HG02981 (cell line): ENCODE measurements around the gene MAPK13.
"Not testable (repeated sequence)": the region's sequence is repeated elsewhere in the genome, so short reads cannot be mapped to it uniquely, and the experiment has no call there.

Experiments used
- ATAC-seq: cut with Tn5 transposase; IDR thresholded peaks from one replicate; pipeline ENCODE4 v1.9.1; 2021; ENCODE audit warnings: mild to moderate bottlenecking, moderate library complexity; ENCODE audit not compliant: unreplicated experiment

Gene MAPK13

DNA sequence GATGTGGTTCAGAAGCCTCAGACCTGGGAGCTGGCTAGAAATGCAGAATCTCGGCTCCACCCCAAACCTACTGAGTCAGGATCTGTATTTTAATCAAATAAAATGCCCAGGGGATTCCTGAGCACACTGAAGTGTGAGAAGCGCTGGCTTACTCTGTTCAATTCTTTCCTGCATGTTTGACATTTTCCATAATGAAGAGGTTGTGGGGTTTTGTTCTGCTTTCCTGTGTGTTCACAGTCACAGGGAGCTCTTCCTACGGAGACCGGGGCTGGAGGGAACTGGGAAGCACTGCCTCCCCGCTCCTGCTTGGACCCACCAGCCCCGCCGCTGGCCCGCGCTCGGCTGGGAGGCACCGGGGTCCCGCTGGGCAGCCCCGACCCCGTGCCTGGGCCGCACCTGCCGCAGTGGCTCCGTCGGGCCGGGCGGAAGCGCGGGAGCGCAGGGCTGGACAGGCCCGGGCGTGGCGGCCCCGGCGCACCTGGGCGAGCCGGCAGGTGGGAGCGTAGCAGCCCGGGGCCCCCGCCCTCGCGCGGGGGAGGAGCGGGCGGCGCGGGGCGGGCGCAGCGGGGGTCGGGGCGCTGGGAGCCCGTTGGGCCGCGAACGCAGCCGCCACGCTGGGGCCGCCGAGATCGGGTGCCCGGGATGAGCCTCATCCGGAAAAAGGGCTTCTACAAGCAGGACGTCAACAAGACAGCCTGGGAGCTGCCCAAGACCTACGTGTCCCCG lies at the start of gene MAPK13:
TSS of gene MAPK13 (plus strand) at position 573 of the 726 bp plus-strand sequence. CDS start at position 643, 70 bp downstream.
- ATAC-seq, result no peak

DNA sequence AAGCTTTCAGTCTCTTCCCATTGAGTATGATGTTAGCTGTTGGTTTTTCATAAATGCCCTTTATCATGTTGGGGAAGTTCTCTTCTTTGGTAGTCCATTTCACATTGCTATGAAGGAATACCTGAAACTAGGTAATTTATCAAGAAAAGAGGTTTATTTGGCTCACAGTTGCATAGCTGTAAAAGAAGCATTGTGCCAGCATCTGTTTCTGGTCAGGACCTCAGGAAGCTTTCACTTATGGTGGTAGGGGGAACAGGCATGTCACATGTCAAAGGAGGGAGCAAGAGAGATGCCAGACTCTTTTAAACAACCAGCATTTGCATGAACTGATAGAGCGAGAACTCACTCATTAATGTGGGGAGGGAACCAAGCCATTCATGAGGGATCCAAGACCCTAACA lies 48.0 kb upstream of the MAPK13 start:
- ATAC-seq, result no peak

DNA sequence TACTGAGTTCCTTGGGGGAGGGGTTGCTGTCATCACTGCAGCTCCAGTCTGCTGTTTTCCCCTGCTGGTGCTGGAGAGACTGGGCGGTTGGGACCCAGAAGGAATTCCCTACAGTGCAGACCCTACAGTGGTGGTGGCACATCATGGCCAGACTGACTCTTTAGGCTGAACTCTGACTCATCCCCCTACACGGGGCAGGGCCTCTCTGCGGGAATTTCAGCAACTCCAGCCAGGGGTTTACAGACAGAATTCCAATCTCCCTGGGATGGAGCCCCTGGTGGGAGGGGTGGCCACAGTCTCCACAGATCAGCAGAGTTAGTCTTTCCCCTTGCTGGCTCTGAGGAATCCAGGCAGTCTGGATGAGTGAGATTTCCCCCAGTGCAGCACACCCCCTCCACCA lies 46.9 kb upstream of the MAPK13 start:
- no peak for ATAC-seq

DNA sequence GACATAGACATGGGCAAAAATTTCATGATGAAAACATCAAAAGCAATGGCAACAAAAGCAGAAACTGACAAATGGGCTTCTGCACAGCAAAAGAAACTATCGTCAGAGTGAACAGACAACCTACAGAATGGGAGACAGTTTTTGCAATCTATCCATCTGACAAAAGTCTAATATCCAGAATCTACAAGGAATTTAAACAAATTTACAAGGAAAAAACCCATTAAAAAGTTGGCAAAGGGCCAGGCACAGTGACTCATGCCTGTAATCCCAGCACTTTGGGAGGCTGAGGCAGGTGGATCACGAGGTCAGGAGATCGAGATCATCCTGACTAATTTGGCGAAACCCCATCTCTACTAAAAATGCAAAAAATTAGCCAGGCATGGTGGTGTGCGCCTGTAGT lies 42.1 kb upstream of the MAPK13 start:
- ATAC-seq, result not testable (repeated sequence)

DNA sequence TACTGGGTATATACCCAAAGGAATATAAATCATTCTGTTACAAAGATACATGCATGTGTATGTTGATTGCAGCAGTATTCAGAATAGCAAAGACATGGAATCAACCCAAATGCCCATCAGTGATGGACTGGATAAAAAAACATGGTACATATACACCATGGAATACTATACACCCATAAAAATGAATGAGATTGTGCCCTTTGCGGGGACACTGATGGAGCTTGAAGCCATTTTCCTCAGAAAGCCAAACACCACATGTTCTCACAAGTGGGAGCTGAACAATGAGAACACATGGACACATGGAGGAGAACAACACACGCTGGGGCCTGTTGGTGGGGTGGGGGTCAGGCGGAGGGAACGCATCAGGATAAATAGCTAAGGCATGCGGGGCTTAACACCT lies 41.3 kb upstream of the MAPK13 start:
- no peak for ATAC-seq

DNA sequence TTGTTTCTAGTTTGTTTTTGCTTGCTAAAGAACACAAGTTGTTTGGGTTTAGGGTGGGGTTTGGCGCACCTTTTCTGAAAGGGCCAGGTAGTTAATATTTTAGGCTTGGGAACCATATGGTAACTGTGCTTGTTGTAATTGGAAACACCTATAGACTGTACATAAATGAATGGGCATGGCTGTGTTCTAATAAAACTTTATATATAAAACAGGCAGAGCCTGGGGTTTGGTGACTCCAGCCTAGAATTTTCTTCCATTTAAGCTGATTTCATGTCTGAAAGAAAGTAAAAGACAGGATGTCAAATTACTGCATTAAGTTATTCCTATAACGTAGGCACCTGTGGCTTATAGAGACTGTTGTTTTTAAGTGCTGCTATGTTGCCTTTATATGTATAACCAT lies 36.1 kb upstream of the MAPK13 start:
- ATAC-seq, result no peak

DNA sequence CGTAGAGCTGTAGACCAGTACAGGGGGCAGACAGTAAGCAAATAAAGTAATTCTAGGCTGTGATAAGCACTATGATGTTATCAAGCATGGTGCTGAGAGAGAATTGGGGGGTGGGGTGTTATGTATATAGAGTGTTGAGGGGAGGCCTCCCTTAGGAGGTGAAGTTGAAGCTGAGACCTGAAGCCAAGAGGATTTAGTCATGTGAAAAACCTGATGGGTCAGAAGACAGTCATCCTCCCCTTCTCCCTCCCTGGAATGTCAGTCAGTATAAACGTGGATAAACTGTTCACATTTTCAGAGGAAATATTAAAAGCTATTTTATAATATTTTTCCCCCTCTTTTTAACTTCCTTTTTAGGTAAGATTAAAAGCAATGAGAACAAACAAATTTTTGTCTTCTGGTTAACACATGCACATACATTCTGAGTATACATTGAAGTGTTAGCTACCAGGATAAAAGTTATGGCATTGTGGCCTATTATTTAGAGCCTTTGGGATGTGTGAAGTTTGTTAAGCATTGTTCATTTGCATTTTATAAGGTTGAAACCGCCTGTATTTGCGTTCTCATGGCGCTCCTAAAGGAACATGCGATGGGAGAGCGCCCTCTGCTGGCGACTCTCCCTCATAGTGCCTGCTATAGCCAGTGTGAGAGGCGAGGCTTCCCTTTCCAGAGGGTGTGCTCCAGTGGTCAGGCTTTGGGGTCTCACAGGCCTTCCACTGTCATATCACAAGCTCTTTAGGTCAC lies 35.4 kb upstream of the MAPK13 start:
- no peak for ATAC-seq

DNA sequence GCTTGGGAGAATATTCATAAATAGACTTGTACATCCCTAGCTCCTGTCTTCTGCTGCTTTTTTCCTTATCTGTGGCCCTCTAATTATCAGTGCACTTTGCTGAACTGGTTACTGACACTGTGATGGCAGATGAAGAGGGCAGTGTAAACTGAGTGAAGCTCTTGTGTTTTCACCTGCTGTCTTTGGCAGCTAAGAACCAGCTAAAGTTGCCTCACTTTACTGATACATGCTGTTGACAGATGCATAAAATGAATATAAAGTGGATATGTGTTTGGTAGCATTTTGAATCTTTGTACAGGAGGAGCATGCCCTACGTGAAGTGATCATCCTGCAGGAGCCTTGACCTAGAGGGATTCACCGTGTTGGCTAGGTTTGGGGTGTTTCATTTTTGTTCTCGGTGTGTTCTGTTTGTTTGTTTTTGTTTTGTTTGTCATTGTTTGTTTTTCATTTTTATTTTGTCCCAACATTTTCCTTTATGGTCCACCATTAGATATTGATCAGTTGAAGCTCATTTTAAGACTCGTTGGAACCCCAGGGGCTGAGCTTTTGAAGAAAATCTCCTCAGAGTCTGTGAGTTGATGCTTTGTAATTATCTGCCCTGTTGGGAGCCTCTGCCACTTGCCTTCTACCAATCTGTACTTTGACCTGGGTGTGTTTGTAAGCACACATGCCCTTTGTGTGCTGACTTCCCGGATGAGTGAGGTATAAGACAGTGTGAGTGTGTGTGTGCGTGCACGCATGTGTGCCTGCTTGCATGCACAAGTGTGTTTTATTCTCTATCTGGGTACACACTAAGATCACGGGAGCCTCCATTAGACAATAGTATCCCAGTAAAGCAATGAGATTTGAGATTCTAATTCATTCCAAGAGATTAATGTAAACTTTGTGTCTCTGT lies 34.6 kb upstream of the MAPK13 start:
- no peak for ATAC-seq

DNA sequence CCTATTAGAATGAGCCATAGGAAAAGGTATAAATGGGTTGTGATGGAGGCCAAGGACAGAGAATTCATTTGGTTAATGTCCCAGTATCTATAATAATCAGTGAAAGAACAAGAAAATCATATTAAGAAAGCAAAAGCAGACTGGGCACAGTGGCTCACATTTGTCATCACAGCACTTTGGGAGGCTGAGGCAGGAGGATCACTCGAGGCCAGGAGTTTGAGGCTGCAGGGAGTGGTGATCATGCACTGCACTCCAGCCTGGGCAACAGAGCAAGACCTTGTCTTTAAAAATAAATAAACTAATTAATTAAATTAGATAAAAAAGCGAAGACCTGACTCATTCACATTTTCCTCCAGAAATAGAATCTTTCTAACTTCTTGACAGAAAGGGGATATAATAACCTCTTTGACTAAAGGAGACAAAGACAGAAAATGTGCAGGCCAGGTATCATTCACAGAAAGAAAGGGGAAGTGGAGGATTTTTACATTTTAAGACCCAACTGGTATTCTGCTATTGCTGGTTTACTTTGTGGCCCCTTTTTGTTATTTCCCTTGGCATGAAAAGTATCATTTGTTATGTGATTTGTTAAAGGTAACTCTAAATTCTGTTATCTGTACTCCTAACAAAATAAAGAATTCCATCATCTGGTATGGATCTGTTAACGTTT lies 31.9 kb upstream of the MAPK13 start:
- ATAC-seq, result no peak

DNA sequence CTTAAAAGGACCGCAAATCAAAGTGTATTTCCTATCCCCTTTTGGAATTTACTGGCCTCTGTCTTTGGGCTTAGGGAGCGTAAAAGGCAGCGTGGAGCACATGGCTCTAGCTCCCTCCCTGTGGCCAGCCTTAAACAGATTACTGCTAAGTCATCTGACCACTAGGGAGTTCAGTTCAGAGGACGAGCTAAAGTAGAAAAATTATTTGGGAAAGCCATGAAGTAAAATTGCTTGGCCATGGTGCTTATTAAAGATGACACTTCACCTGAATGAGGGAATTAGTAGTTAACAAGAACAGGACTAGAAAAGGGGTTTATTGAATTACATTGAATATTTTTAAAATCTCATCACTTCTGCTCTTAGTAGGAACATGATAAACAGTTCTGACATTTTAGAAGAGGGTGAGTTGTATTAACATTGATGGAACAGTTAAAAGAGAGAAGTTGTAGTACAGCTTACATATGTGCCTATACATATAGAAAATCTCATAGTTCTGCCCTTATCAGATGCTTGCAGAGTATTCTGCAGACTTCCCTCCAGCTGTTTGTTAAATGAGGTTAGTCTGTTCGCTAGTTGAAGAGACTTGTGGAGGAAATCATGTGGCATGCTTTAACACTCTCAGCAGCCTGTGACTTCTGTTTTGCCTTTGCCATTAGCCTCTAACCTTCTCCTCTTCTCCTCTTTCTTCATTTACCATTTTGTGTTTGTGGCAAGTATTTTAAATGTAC lies 31.2 kb upstream of the MAPK13 start:
- no peak for ATAC-seq

DNA sequence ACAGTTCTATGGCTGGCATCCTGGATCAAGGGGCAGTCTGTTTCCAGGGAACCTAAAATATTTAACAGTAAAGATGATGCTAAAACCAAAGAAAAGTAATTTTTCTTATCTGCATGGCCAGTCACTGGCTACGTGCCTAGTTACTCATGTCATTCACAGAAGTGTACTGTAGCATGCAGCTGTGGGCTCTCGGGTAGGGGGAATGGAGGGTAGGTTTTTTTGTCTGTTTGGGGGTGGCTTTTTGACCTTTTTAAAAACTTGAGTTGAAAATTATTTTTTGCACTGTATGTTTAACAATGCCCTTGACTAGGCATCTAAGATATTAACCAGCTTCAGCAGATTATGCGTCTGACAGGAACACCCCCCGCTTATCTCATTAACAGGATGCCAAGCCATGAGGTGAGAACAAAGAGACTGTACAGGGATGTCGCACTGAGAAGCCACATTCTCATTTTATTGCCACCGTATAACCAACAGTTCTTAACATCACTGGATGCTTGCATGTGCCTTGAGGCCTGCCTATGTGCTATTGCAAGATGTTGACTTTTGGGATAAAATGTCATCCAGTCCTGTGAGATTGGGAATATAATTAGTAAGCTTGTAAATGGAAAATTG lies 30.3 kb upstream of the MAPK13 start:
- ATAC-seq, result no peak

DNA sequence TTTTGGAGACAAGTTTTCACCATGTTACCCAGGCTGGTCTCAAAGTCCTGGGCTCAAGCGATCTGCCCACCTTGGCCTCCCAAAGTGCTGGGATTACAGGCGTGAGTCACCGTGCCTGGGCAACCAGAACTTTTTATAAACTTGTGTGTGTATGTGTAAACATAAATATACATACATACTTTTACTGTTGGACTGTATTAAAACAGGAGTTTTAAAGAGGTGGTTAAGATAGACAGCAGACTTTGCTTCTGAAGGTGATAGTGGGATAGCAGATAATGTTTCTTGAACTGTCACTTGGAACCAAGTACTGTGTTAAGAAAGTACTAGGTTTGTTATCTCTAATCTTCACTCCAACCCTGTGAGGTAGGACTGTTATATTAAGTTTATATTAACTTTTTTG lies 28.6 kb upstream of the MAPK13 start:
- ATAC-seq, result no peak

DNA sequence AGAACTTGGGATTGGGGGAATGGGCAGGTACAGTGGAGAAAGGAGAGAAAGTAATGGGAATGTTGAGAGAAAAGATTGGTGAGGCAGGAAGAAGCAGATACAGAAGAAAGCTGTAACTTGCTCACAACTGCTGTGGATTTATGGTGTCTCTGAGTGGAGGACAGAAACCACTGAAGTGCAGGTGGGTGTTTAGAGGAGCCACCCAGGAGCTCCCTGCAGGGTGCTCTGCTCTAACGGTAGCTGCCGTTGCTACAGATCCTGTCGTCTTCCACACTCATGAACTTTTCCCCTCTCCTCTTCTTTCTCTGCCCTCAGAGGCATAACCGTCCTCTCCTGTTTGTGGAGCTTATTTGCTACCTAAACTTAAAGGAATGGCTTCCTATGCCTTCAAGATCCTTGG lies 27.5 kb upstream of the MAPK13 start:
- ATAC-seq, result no peak

DNA sequence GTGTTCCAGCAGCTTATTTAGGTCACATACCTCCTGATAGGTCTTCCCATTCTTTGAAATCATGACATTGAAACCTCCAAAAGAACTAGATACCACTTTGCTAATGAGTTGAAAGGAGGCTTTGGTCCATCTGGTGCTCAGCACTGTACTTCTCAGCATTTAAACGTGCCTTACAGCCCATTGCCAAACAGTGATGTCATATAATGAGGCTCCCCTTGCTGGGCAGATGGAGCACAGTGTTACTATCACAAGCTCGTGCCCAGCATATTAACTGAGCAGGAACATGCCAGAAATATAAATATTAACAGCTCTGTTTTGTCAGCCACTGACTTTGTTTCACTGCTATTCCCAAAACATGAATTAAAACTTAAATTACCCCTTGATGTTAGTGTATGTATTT lies 25.5 kb upstream of the MAPK13 start:
- ATAC-seq, result no peak

DNA sequence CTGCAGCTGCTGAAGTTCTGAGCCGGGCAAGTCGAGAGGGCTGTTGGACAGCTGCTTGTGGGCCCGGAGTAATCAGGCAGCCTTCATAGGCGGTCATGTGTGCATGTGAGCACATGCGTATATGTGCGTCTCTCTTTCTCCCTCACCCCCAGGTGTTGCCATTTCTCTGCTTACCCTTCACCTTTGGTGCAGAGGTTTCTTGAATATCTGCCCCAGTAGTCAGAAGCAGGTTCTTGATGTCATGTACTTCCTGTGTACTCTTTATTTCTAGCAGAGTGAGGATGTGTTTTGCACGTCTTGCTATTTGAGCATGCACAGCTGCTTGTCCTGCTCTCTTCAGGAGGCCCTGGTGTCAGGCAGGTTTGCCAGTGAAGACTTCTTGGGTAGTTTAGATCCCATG lies 21.2 kb upstream of the MAPK13 start:
- no peak for ATAC-seq

DNA sequence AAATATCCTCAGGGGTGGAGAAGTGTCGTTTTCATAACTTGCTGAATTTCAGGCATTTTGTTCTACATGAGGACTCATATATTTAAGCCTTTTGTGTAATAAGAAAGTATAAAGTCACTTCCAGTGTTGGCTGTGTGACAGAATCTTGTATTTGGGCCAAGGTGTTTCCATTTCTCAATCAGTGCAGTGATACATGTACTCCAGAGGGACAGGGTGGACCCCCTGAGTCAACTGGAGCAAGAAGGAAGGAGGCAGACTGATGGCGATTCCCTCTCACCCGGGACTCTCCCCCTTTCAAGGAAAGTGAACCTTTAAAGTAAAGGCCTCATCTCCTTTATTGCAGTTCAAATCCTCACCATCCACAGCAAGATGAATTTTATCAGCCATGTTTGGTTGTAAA lies 20.3 kb upstream of the MAPK13 start:
- ATAC-seq, result no peak

DNA sequence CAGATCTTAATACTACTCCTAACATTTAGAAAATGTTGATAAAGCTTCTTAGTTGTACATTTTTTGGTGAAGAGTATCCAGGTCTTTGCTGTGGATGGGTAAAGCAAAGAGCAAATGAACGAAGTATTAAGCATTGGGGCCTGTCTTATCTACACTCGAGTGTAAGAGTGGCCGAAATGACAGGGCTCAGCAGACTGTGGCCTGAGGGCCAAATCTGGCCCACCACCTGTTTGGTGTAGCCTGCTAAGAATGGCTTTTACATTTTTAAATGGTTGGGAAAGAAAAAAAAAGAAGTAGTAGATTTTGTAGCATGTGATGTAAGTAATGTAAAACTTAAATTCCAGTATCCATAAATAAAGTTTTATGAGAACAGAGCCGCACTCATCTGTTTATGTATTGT lies 19.4 kb upstream of the MAPK13 start:
- ATAC-seq, result no peak

DNA sequence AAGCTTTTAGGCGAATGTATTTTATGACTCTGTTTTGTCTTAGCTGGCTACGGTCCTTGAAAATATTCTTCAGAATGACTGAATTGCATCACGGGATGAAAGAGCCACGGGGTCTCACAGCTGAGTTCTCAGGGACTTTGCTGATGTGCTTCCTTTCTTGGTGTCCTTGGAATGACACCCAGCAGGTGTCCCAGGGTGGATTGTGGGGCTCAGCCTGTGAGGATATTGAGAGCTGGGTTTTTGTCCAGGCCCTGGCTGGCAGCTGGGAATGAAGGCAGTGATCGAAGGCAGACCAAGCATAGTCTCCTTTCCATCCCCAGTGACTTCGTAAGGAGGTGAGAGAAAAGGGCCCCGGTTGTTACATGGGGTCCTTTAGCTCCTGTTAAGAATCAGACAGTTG lies 18.8 kb upstream of the MAPK13 start:
- ATAC-seq, result no peak

DNA sequence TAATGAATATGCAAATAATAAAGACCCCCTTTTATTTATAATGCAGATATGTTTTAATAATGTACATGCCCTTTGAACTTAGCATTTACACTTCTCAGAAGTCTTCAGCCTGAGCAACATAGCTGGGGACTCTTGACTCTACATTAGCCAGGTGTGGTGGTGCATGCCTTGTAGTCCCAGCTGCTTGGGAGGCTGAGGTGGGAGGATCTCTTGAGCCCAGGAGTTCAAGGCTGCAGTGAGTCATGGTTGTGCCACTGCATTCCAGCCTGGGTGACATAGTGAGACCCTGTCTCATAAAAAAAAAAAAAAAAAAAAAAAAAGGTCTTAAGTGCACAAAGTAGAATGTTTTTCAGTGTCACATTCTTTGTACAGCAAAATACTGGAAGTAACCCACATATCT lies 17.3 kb upstream of the MAPK13 start:
- no peak for ATAC-seq

DNA sequence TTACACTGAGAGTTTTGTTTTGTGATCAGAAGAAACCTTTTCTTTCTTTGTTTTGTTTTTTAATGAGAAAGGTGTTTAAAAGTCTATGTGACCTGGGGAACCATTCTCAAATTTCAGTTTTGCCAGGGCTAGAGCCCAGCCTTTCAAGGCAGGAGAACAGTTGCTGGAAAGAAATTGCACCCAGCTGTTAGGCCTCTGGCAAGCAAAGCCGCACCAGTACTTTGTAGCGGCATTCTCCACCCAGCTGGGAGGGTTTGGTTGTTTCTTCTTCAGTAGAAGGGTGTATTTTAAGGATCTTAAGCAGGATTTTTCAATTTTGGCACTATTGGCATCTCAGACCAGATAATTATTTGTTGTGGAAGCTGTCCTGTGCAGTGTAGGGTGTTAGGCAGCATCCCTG lies 16.6 kb upstream of the MAPK13 start:
- no peak for ATAC-seq
